Measurements from ENCODE around the gene ASB6. TPM values are rescaled to one million over a fixed set of nuclear protein-coding genes. Genes with fewer than 3 reads are reported as not detected.
"Not testable (repeated sequence)": the region's sequence is repeated elsewhere in the genome, so short reads cannot be mapped to it uniquely, and the experiment has no call there.

The ASB6 gene
- total RNA-seq, 1 donor from 2014 or later, result 17.9 TPM

DNA sequence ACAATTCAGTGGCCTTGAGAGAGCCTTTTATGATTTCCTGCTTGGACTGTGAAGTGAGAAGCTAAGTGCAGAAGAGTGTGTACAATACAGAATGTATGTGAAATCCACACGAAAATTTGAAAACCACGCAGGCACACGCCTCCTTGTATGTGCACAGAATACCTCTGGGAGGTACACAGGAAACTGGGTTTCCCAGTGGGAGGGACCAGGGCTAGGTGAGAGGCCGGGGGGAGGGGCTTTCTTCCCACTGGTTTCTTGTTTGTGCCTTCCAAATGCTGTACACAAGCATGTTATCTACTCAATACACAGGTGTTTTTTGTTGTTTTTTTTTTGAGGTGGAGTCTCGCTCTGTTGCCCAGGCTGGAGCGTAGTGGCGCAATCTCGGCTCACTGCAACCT, 37.2 kb downstream of the ASB6 start:
- no peak for DNase-seq

DNA sequence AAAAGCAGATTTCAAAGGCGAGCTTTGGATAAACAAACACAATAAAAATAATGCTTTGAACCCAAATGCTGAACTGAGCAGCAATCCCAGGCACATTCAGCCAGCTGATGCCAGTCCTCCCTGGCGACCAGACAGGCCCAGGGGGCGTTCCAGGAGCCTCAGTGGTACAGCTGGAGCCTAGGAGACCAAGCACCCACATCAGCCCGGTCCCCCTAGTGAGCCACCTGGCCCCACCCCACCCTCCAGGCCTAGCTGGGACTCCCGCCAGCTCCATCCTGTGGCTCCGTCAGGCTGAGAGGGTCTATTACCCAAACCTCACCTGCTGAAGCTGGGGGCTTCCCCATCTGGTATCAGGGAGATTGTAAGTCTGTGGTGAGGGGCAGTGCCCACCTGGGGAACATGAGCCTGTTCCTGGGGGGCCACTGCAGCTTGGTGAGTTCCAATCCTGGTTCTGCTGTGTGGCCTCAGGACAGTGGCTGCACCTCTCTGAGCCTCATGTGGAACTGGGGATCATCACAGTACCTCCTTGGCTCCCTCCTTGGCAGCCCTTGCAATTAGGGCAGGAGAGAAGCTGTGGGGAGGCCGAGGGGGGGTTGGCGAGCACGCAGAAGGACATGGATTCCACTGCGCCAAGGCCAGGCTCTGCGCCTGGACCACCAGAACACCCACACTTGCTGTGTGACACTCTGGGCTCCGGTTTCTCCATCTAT, 37.7 kb downstream of the ASB6 start:
- no peak for DNase-seq

DNA sequence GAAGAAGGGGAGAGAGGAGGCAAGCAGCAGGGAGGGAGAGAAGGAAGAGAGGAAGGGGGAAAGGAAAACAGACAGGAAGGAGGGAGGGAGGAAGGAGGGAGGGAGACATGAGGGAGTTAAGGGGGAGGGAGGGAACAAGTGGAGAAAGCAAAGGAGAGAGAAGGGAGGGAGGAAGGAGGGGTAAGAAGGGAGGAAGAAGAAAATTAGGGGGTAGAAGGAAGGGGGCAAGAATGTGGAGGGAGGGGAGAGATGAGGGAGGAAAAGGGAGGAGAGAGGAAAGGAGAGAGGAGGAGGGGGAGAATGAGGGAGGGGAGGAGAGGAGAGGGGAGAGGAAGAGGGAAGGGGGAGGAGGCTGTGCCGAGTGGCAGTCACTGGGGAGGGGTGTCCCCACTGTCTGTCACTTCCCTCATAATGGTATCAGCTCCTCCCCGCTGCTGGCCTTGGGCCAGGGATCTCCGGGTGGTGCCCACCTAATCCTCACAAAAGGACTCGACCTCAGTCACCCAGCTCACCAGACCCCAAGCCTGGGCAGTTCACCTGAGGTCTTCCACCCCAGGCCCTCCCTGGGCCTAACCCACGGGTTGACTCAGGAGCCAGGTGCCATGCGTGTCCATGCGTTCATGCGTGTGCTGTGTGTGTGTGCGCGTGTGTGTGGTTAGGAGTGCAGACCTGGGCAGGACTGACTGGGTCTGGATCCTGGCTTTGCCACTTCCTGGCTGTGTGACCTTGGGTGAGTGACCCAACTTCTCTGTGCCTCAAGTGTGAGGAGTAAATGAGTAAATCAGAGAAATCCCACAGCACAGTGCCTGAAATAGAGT, 39.1 kb downstream of the ASB6 start:
- no peak for DNase-seq

DNA sequence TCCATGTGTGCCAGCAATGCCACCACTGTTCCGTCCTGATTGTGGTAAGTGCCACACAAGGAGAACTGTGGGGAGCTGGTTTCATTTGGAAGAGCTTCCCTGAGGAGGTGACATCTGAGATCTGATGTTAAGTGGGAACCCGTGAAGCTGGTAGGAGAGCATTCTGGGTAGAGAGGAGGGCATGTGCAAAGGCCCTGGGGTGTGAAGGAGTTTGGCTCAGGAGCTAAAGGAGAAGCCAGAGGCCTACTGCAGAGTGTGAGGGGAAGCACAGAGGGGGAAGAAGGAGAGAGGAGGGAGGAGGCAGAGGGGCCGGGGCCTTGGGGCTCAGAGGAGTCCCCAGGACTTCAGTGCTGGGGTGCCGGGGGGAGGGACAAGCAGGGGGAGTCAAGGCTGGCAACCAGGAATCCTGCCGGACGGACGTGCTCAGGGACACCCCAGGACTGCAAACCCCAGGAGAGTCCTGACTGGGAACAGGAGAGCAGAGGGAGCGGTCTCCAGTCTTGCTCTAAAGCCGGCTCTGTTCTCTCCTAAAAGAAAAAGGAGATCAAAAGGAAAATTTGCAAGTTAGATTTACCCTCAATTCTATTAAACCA, 40.8 kb downstream of the ASB6 start:
- DNase-seq, result no peak

DNA sequence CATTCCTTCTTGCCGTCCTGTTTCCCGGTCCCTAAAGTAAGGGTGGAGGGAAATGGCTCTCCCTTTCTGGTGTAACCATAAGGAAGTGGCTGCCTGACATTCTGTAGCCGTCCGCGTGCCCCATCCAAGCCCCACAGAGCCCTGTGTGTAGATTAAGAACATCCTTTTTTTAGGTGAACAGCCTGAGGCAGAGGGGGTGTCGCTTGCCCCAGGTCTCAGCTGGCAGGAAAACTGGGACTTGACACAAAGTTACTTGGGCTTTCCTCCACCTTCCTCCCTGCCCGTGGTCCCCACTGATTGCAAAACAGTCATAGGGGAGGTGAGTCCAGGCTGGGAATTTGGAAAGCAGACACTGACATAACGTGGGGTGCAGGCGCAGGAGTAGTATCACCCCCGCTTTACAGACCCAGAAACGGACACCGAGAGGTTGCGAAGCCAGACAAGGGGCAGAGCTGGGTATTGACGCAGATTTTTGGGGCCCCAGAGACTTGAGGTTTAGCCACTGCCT, 43.8 kb downstream of the ASB6 start:
- DNase-seq, result no peak

DNA sequence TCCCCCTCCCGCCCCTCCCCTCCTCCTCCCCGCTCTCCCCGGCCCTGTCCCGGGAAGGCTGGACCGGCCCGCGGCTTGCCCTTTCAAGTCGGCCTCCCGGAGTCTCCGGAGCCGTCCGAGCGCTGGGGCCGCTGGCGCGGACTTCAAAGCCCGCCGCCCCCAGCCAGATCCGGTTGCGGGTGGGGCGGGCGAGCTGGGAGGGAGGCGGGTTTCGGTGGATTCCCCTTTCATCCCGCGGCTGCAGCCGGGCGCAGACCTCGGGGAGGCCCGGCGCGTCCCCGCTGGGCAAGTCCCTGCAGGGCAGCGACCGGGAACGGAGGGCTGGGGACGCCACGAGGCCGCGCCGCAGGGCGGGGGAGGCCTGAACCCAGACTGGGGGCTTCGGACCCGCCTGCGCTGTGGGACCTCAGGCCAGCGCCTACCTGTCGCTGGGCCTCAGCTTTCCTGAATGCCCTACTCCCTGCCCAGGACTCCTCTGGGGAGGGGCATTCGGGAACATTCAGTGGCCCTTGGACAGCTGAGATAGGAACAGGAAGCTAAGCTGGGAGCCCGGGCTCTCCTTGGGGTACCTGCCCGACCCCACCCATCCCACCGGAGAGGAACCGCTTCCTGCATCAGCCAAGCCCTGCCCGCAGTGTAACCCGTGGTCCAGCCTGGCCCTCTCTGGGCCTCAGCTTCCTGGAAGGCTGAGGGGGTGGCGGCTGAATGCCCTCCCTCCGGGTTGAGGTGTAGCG, 44.4 kb downstream of the ASB6 start:
- peak; percentile 51 for DNase-seq

DNA sequence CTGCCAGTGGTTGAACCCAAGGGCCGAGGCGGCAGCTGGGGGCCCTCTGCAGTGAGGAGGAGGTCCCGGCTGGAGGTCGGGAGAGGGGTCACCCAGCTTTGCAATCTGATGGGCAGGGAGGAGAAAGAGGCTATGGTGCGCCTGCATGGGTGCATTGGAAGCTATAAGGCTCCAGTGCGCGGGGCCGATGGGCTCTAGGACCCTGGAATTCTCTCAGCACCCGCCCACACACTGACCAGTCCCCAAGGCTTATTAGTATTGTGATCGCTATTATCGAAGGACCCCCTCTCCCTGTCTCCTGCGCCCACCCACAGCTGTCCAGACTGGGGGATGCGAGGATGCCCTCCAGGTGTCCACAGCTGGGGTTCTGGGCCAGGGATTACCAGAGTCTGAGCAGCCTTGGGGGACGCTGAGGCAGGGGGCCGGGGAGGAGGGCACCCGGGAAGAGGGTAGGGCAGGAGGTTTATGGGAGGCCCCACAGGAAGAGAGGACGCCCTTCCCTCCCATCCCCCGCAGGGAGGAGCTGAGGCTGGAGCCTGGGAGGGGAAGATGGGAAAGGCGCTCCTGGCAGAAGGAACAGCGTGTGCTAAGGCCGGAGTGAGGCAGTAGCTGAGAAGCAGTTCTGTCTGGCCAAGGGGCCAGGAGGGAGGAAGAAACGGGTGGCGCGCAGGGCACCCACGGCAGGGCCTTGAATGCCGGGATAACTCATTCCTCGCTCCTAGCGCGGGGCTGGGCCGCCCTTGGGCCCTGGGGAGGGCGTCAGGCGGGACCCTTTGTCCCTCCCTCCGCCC, 45.2 kb downstream of the ASB6 start:
- no peak for DNase-seq

DNA sequence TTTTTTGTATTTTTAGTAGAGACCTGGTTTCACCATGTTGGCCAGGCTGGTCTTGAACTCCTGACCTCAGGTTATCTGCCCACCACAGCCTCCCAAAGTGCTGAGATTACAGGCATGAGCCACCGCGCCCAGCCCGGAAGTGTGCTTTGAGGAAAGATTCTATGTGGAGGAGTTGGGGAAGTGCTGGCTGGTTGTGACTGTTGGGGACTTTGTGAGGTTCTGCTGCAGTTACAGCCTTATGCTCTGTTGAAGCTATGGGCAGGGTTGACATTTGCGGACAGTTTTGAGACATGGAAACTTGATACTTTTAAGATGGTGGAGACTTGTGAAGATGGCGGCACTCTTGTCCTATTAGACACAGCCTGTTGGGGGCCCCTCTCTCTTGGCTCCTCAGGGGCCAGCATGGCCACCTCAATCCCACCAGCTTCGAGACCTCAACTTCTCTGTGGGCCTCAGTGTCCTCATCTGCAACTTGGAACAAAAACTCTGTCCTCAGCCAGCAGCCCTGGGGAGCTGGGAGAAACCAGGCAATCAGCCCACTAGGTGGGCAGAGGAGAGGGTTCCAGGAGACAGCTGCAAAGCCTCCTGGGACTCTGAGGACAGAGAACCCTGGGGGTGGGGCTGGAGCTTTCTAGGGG, 45.9 kb downstream of the ASB6 start:
- DNase-seq, result no peak

DNA sequence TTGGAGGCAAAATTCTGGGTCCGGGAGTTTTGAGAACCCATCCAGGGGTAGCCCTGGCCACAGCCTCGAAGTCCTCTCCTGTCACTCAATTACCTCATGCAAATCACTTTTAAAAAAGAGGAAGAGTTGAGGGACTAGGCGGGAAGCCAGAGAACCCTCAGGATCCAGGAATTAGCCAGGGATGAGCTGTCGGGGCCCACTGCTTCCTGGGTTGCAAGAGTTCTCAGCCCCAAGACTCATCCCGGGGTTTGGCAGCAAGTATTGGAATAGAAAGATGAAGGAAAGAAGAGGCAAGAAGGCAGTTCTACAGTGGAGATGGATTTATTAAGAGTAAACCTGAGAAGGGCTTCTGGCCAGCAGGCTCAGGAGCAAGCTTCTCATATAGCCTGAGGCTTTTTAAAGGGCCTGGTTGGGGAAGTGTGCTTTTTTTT, 46.6 kb downstream of the ASB6 start:
- DNase-seq, result no peak

DNA sequence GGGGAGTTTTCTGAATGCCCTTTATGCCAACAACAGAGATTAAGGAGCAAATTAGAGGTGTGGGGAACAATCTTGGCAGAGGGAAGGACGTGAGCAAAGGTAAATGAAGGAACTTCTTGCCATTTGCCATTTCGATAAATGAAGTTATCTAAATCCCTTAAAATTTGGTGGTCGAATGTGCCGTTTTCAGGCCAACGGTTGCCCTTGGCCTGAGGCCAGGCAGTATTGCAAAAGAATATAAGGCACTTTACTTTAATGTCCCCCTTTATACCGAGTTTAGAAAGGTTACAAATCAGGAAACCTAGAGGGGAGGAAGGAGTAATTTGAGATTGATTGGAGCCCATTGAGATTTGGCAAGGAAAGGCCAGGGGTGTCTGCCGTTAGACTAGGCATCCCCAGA, 47.3 kb downstream of the ASB6 start:
- no peak for DNase-seq

DNA sequence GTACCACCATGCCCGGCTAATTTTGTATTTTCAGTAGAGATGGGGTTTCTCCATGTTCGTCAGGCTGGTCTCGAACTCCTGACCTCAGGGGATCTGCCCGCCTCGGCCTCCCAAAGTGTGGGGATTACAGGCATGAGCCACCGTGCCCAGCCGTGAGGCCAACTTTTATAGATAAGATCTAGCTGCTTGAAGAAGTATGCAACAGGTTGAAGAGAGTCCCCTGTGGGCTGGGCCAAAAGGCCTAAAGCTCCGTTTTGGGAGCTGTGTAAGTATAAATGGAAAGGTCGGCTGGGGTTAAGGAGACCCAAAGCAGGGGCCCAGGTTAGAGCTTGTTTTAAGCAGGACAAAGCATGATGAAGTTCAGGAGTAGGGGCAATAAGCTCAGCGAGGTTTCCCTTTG, 49.2 kb downstream of the ASB6 start:
- not testable (repeated sequence) for DNase-seq

DNA sequence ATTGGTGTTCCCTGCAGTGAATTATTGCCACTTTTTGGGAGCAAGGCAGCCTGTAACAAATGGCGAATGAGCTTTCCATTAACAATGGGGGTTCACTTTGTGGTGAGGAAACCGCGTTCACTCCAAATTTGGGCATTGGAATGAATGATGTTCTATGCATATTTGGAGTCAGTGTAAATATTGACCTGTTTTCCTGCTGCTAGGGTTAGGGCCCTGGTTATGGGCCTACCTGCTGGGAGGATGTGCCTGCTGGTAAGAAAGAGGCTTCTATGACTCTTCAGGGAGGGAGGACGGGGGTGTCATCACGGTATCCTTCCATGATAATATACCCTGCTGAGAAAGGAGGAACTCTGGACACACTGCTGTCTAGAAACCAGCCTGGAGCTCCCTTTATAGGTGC, 50.0 kb downstream of the ASB6 start:
- DNase-seq, result no peak

DNA sequence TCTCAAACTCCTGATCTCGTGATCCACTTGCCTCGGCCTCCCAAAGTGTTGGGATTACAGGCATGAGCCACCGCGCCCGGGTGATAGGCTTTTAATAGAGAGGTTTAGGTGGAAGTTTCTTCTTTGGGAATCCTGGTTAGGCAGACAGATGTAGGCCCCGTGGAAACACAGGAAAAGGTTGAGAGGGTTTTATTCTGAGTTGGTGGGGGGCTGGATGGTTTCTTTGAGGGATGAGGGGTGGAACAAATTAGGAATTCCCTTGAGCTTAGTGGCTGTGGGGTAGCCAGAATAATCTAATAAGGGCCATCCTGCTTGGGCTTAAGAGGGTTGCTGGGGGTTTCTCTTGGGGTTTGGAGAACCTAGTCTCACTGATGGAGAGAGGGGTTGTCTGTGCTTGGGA, 51.5 kb downstream of the ASB6 start:
- no peak for DNase-seq

DNA sequence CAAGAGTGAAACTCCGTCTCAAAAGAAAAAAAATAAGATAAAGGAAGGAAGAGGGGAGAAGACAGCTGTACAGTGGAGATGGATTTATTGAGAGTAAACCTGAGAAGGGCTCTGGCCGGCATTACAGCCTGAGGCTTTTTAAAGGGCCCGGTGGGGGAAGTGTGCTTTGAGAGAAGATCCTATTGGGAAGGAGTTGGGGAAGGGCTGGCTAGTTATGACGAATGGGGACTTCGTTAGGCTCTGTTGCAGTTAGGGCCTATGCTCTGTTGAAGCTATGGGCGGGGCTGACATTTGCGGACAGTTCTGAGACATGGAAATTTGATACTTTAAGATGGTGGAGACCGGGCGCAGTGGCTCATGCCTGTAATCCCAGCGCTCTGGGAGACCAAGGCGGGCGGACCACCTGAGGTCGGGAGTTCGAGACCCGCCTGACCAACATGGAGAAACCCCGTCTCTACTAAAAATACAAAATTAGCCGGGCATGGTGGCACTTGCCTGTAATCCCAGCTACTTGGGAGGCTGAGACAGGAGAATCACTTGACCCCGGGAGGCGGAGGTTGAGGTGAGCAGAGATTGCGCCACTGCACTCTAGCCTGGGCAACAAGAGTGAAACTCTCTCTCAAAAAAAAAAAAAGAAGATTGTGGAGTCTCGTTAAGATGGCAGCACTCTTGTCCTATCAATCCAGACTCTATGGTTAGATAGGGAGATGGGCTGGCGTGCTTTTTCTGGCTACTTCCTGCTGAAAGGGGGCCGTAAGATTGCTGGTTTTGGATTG, 54.3 kb downstream of the ASB6 start:
- no peak for DNase-seq

DNA sequence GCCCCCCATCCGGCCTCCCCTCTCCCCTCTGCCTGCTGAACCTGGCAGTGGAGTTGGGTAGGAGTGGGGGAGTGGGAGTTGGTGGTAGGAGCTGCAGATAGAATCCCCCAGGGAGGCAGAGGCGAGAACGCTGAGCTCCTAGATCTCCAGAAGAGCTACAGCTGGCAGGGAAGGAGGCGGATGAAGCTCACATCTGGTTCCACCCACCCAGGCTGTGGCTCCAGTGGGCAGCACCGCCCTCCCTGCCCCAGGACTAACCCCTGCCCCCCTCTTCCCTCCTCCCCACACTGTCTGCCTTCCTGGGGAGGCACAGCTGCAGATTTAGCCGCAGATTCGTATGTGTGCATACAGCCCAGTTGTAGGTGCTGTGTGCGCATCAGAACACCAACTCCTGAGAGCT, 55.3 kb downstream of the ASB6 start:
- no peak for DNase-seq

DNA sequence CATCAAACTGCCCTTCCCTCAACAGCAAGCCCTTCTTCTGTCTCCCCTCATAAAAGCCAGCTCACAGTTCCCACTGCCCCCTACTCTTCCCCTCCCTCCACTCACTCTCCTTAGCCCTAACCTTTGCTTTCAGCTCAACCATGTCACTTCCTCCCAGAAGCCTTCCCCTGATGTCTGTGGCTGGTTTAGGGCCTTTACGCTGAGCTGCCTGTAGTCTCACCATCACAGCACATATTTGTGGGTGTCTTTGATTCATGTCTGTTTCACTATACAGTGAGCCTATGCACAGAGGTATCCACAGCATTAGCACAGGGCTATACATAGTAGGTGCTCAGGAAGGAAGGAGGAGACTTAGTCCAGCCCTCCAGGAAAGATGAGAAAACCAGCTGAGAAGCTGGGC, 55.7 kb downstream of the ASB6 start:
- DNase-seq, result no peak

DNA sequence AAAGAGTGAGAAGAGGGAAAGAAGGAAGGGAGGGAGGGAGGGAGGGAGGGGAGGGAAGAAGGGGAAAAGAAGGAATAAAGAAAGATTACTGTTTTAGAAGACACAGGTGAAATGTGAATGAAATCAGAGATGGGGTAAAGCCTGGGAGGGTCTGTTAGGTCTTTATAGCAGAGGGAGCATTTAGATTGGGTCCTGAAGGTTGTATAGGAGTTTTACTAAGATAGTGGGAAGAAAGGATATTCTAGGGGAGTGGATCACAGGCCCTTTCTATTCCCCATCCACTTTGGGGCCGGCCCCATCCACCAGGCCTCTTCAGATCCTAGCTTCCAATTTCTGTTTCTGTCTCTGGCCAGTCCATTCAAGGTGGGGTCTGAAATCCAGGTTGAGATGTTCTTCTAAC, 56.6 kb downstream of the ASB6 start:
- DNase-seq, result no peak
